HEK293T (cell line): ENCODE data around the gene SPATA6L.

Experiments
- ARNT ChIP-seq: fragments of 450-650 bp; IDR thresholded peaks from 2 replicates; pipeline ENCODE4 v1.6.1; 2017; ENCODE audit warnings: mild to moderate bottlenecking
- BHLHE40 ChIP-seq: fragments of 450-650 bp; IDR thresholded peaks from 2 replicates; pipeline ENCODE4 v1.6.1; 2016; ENCODE audit warnings: mild to moderate bottlenecking, moderate library complexity, borderline replicate concordance
- CTBP1 ChIP-seq: fragments of 450-650 bp; IDR thresholded peaks from 2 replicates; pipeline ENCODE4 v1.6.1; 2016; ENCODE audit warnings: borderline replicate concordance
- ELF4 ChIP-seq: fragments of 450-650 bp; IDR thresholded peaks from 2 replicates; pipeline ENCODE4 v1.6.1; 2017; ENCODE audit warnings: antibody characterized with exemption
- FOXA1 ChIP-seq: fragments of 450-650 bp; IDR thresholded peaks from 2 replicates; pipeline ENCODE4 v1.6.1; 2016; ENCODE audit warnings: mild to moderate bottlenecking
- FOXK2 ChIP-seq: fragments of 450-650 bp; IDR thresholded peaks from 2 replicates; pipeline ENCODE4 v1.6.1; 2016; ENCODE audit warnings: mild to moderate bottlenecking
- FOXM1 ChIP-seq: fragments of 450-650 bp; IDR thresholded peaks from 2 replicates; pipeline ENCODE4 v1.6.1; 2017; ENCODE audit warnings: mild to moderate bottlenecking, borderline replicate concordance
- HDGF ChIP-seq: fragments of 450-650 bp; IDR thresholded peaks from 2 replicates; pipeline ENCODE4 v1.6.1; 2017; ENCODE audit warnings: antibody characterized with exemption, borderline replicate concordance
- LEF1 ChIP-seq: fragments of 450-650 bp; IDR thresholded peaks from 2 replicates; pipeline ENCODE4 v1.6.1; 2017; ENCODE audit warnings: mild to moderate bottlenecking, borderline replicate concordance
- PKNOX1 ChIP-seq: fragments of 450-650 bp; IDR thresholded peaks from 2 replicates; pipeline ENCODE4 v1.6.1; 2016
- SP1 ChIP-seq: fragments of 450-650 bp; IDR thresholded peaks from 2 replicates; pipeline ENCODE4 v1.6.1; 2017
- SUZ12 ChIP-seq: fragments of 450-650 bp; IDR thresholded peaks from 2 replicates; pipeline ENCODE4 v1.6.1; 2016; ENCODE audit warnings: mild to moderate bottlenecking
- TARDBP ChIP-seq: fragments of 450-650 bp; IDR thresholded peaks from 2 replicates; pipeline ENCODE4 v1.6.1; 2016

- TF ChIP-seq FOXM1 (no peak), FOXK2 (no peak), SP1 (no peak), ELF4 (no peak), LEF1 (no peak), HDGF (no peak), PKNOX1 (no peak), SUZ12 (no peak), BHLHE40 (no peak), FOXA1 (no peak), ARNT (no peak), CTBP1 (no peak), TARDBP (no peak)
These were observed 19.8 kb upstream of the SPATA6L start for GRCh38 chr9:4686112-4686511.
